ENCODE measurements around the gene TRPM5. TPM values are rescaled to one million over a fixed set of nuclear protein-coding genes. Genes with fewer than 3 reads are reported as not detected.

Gene TRPM5
- total RNA-seq, 1 donor from 2014 or later, result not detected

DNA sequence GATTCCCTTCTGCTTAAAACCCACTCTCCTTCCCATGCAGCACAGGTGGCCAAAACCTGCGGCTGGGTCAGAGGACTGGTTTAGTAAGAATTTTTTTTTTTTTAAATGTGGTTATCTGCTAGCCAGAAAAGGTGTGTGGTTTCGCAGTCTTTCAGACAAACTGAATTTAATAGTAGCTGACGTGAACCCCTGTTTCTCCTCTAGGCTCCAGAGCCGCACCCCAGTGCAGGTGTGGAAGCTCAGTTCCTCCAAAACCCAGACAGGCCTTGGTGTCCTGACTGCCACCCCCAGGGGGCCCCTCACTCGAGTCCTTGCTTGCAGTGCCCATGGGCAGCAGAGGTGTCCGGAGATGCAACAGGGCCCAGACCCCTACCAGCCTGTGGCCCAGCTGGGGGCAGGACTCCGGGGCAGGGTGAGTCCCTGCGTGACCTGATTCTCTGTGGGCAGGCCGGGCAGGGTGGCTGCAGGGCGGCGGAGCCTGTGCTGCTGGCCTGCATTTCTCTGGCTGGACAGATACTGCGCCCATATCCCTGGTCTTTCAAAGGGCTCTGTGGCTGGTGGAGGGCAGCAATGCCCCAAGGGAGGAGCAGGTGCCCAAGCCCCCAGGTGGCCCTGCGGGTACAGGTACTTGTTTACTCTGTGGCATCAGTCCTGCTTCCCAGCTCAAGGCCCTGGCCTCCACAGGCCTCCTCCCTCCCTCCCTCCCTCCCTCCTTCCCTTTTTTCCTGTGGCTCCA lies 15.7 kb upstream of the TRPM5 start:
- no peak overlapping the region for H3K27ac Mint-ChIP-seq (ENCODE audit: unreplicated experiment)
- DNase-seq (ENCODE audit: extremely low spot score, unreplicated experiment), result no peak
- no peak overlapping the region for H3K4me3 Mint-ChIP-seq (ENCODE audit: unreplicated experiment)
- H3K27me3 Mint-ChIP-seq (ENCODE audit: unreplicated experiment), result peaks cover 34% of the 10 kb centered on the region
- H3K9me3 Mint-ChIP-seq (ENCODE audit: unreplicated experiment), result peaks cover 6% of the 10 kb centered on the region
- no peaks in the 10 kb centered on the region for H3K36me3 Mint-ChIP-seq (ENCODE audit: unreplicated experiment)
- H3K4me1 Mint-ChIP-seq (ENCODE audit: unreplicated experiment), result no peaks in the 10 kb centered on the region
- TF ChIP-seq, protein P1, sequence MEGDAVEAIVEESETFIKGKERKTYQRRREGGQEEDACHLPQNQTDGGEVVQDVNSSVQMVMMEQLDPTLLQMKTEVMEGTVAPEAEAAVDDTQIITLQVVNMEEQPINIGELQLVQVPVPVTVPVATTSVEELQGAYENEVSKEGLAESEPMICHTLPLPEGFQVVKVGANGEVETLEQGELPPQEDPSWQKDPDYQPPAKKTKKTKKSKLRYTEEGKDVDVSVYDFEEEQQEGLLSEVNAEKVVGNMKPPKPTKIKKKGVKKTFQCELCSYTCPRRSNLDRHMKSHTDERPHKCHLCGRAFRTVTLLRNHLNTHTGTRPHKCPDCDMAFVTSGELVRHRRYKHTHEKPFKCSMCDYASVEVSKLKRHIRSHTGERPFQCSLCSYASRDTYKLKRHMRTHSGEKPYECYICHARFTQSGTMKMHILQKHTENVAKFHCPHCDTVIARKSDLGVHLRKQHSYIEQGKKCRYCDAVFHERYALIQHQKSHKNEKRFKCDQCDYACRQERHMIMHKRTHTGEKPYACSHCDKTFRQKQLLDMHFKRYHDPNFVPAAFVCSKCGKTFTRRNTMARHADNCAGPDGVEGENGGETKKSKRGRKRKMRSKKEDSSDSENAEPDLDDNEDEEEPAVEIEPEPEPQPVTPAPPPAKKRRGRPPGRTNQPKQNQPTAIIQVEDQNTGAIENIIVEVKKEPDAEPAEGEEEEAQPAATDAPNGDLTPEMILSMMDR (IDR thresholded peaks at IDR 0.05), result no peak

DNA sequence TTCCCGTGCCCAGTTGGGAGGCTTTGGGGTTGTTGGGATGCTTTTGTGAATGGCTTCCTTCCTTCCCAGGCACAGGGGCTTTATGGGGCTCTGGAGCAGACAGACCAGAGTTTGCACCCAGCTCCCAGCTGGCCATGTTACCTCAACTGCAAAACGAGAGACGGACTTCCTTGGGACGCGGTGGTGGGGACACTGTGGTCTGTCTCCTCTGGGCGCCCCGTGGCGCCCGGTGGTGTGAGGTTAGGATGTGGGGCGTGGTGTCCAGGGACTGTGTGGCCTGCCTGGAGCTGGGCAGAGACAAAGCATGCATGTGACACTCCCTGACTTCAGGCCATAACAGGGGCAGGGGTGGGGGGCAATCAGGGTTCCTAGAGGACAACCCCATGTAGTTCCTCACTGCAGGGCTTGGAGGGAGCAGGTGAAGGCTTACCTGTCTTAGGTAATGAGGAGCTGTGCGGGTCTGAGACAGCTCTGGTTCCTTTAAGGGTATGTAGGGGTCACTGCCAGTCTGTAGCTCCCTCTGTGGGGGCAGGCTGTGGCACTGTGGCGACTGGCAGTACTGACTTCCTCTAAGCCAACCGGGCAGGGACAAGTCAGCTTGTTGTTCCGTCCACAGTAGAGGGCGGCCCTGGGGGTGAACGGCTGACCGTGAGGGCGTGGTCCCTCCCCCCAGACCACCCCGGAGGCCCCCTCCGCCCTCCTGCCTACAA lies 14.9 kb upstream of the TRPM5 start:
- H3K27me3 Mint-ChIP-seq (ENCODE audit: unreplicated experiment), result peaks cover 39% of the 10 kb centered on the region

GRCh38 chr11:2458321-2458720 lies 14.0 kb upstream of the TRPM5 start:
- Mint-ChIP-seq H3K4me3 (ENCODE audit: unreplicated experiment) (no peak overlapping the region), H3K27me3 (ENCODE audit: unreplicated experiment) (peaks cover 39% of the 10 kb centered on the region), H3K36me3 (ENCODE audit: unreplicated experiment) (no peaks in the 10 kb centered on the region), H3K9me3 (ENCODE audit: unreplicated experiment) (peaks cover 6% of the 10 kb centered on the region), H3K27ac (ENCODE audit: unreplicated experiment) (no peak overlapping the region), H3K4me1 (ENCODE audit: unreplicated experiment) (no peaks in the 10 kb centered on the region)
- DNase-seq (ENCODE audit: extremely low spot score, unreplicated experiment), result no peak
- TF ChIP-seq, protein P1 (IDR thresholded peaks at IDR 0.05), result no peak

More for the DNA sequence above, 14.9 kb upstream of the TRPM5 start:
- TF ChIP-seq, protein P1 (IDR thresholded peaks at IDR 0.05), result no peak
- Mint-ChIP-seq H3K36me3 (ENCODE audit: unreplicated experiment) (no peaks in the 10 kb centered on the region), H3K27ac (ENCODE audit: unreplicated experiment) (no peak overlapping the region), H3K9me3 (ENCODE audit: unreplicated experiment) (peaks cover 6% of the 10 kb centered on the region), H3K4me1 (ENCODE audit: unreplicated experiment) (no peaks in the 10 kb centered on the region), H3K4me3 (ENCODE audit: unreplicated experiment) (no peak overlapping the region)
- no peak for DNase-seq (ENCODE audit: extremely low spot score, unreplicated experiment)

DNA sequence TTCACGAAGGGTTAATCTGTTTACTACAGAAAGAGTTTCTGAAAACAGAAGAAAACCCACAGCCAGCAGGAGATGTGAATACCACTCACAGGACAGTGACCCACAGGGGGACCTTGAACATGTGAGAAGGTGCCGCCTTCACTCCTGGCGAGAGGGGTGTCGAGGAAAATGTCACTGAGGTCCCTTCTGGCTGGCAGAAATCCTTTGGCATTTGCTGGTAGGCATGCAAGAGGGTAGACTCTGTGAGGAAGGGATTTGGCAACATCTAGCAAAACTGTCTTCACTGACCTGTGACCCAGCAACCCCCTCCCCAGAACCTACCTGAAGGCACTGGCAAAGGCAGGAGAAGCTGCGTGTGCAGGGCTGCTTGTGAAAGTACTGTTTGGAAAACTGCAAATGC lies 9.1 kb upstream of the TRPM5 start:
- TF ChIP-seq, protein P1 (IDR thresholded peaks at IDR 0.05), result no peak
- H3K4me3 Mint-ChIP-seq (ENCODE audit: unreplicated experiment), result no peak overlapping the region
- H3K9me3 Mint-ChIP-seq (ENCODE audit: unreplicated experiment), result peaks cover 6% of the 10 kb centered on the region
- H3K27ac Mint-ChIP-seq (ENCODE audit: unreplicated experiment), result no peak overlapping the region
- peaks cover 44% of the 10 kb centered on the region for H3K27me3 Mint-ChIP-seq (ENCODE audit: unreplicated experiment)
- H3K36me3 Mint-ChIP-seq (ENCODE audit: unreplicated experiment), result no peaks in the 10 kb centered on the region
- H3K4me1 Mint-ChIP-seq (ENCODE audit: unreplicated experiment), result no peaks in the 10 kb centered on the region
- no peak for DNase-seq (ENCODE audit: extremely low spot score, unreplicated experiment)

GRCh38 chr11:2452321-2453012 lies 8.2 kb upstream of the TRPM5 start:
- no peaks in the 10 kb centered on the region for H3K4me1 Mint-ChIP-seq (ENCODE audit: unreplicated experiment)
- TF ChIP-seq, protein P1 (IDR thresholded peaks at IDR 0.05), result no peak
- no peaks in the 10 kb centered on the region for H3K36me3 Mint-ChIP-seq (ENCODE audit: unreplicated experiment)
- no peak overlapping the region for H3K27ac Mint-ChIP-seq (ENCODE audit: unreplicated experiment)
- H3K4me3 Mint-ChIP-seq (ENCODE audit: unreplicated experiment), result no peak overlapping the region
- H3K9me3 Mint-ChIP-seq (ENCODE audit: unreplicated experiment), result peaks cover 6% of the 10 kb centered on the region
- DNase-seq (ENCODE audit: extremely low spot score, unreplicated experiment), result no peak
- peaks cover 37% of the 10 kb centered on the region for H3K27me3 Mint-ChIP-seq (ENCODE audit: unreplicated experiment)
